SU-DHL-6 (cell line): ENCODE data around the gene POLE.

Experiments
- EZH2phosphoT487 ChIP-seq: fragments of 200-600 bp; sonication (generic), shearing (Covaris generic); conservative IDR thresholded peaks from 2 replicates; pipeline ENCODE4 v1.6.1; 2018; ENCODE audit warnings: mild to moderate bottlenecking, antibody characterized with exemption, low read length, moderate library complexity, mixed read lengths
- TF ChIP-seq, protein P1 (sequence below): fragments of 200-600 bp; sonication (generic); IDR thresholded peaks from one replicate; pipeline ENCODE4 v1.5.1; 2017; ENCODE audit warnings: antibody characterized with exemption, mild to moderate bottlenecking, low read length, moderate library complexity; ENCODE audit not compliant: insufficient read depth, poor library complexity, severe bottlenecking

DNA sequence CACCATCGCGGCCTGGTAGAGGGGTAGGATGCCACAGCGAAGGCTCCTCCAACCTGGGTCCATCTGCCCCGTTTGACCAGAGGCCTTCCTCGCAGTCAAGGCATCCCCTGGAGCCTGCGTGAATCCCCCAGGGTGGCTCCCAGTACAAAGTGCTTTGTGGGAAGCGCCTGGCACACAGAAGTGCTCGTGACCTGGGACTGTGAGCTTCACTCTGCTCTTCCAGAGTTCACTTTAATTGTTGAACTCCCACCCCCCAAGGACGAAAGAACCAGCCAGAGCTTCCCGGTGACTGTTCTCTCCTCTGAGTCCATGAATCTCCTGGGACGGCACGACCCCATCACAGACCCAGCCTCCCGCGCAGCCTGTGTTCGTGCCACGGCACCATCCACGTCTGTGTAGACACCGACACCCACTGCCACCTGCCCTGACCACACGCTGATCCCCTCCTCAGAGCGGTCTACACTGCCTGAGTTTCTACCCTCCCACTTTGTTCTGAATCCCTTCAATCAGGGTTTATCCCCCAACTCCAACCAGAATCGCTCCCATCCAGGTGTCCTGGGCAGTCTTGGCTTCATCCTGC, 52.6 kb downstream of the POLE start:
- TF ChIP-seq, protein P1, sequence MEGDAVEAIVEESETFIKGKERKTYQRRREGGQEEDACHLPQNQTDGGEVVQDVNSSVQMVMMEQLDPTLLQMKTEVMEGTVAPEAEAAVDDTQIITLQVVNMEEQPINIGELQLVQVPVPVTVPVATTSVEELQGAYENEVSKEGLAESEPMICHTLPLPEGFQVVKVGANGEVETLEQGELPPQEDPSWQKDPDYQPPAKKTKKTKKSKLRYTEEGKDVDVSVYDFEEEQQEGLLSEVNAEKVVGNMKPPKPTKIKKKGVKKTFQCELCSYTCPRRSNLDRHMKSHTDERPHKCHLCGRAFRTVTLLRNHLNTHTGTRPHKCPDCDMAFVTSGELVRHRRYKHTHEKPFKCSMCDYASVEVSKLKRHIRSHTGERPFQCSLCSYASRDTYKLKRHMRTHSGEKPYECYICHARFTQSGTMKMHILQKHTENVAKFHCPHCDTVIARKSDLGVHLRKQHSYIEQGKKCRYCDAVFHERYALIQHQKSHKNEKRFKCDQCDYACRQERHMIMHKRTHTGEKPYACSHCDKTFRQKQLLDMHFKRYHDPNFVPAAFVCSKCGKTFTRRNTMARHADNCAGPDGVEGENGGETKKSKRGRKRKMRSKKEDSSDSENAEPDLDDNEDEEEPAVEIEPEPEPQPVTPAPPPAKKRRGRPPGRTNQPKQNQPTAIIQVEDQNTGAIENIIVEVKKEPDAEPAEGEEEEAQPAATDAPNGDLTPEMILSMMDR: no peak
- no peak for TF ChIP-seq EZH2phosphoT487
